T-helper 2 cell treated with Interferon-gamma antibody and Interleukin-4, amounts not matched to agents 5 μg/mL and 100 μg/mL, for 36 hours (primary cell): Measurements from ENCODE around the gene UQCRQ.

ENCODE experiments used
- DNase-seq: peaks from one replicate; pipeline ENCODE4 v3.0.0; 2021; ENCODE audit warnings: low spot score
- H3K27ac Mint-ChIP-seq: one replicate; pipeline ENCODE4 v1.8.0; 2021; ENCODE audit warnings: mild to moderate bottlenecking, mixed read lengths
- H3K27me3 Mint-ChIP-seq: one replicate; pipeline ENCODE4 v1.8.0; 2021; ENCODE audit warnings: low read depth, mixed read lengths
- H3K36me3 Mint-ChIP-seq: one replicate; pipeline ENCODE4 v1.8.0; 2021; ENCODE audit warnings: low read depth, mixed read lengths
- H3K4me1 Mint-ChIP-seq: one replicate; pipeline ENCODE4 v1.8.0; 2021; ENCODE audit warnings: low read depth, mixed read lengths
- H3K4me3 Mint-ChIP-seq: one replicate; pipeline ENCODE4 v1.8.0; 2022; ENCODE audit warnings: mild to moderate bottlenecking, moderate library complexity, mixed read lengths
- H3K9me3 Mint-ChIP-seq: one replicate; pipeline ENCODE4 v1.8.0; 2021; ENCODE audit warnings: mixed read lengths

UQCRQ gene

DNA sequence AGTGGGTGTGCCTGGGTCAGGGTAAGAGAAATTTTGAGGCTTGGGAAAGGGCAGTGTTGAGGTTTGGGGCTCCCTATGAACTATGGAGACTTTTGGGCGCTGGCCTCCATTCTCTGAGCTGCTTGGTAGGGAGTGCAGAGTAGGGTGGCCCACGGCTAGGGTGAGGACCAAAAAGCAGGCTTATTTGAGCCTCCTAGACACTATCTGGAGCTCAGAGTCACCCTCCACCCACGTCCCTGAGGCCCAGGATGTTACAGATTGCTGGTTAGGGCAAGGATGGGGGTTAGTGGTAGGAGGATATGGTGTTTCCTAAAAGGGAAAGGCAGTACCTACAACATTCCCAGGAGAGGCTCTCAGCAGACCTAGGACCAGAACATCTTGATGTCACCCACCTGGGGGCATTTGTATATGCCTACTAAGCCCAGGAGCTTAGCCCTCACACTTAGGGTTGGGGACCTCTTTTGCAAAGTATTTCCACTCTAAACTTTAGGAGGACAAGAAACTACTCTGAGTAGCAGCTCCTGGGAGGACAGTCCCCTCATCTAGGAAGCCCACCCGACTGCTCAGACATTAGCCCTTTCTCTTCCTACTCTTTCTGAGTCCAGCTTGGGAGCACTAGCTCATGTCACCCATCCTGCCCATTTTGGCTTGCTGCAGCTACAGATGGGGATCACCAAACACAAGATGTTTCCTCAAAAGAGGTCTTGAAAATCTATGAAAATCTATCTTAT, 38.3 kb upstream of the UQCRQ start:
- no peak overlapping the region for H3K27ac Mint-ChIP-seq
- no peaks in the 10 kb centered on the region for H3K9me3 Mint-ChIP-seq
- no peaks in the 10 kb centered on the region for H3K36me3 Mint-ChIP-seq
- H3K27me3 Mint-ChIP-seq, result peaks cover 70% of the 10 kb centered on the region
- DNase-seq, result no peak
- no peak overlapping the region for H3K4me3 Mint-ChIP-seq
- H3K4me1 Mint-ChIP-seq, result peaks cover 15% of the 10 kb centered on the region

DNA sequence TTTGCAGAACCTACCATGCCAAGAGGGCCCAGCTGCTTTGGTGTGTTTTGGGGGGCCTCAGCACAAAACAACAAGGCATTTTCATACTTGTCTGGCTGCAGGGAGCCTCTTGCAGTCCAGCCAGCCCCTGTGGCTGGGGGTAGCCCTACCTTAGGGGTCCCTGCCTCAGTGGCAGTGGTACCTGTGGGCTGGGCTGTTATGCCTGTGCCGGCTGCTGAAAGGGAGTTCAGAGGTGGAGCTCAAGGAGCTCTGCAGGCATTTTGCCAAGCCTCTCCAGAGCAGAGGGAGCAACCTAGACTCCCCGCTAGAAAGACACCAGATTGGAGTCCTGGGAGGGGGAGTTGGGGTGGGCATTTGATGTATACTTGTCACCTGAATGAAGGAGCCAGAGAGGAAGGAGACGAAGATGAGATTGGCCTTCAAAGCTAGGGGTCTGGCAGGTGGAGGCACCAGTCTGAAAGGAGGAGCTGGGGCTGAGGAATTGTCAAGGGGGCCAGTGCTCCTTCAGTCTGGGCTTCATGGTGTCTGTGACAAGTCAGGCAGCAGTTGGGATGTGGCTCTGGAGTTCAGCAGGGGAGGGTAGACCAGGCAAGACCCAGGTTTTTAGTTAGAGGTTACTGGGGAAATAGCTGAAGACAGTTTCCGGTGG, 37.5 kb upstream of the UQCRQ start:
- Mint-ChIP-seq H3K36me3 (no peaks in the 10 kb centered on the region), H3K9me3 (no peaks in the 10 kb centered on the region), H3K4me1 (peaks cover 15% of the 10 kb centered on the region), H3K27me3 (peaks cover 65% of the 10 kb centered on the region), H3K4me3 (peak overlapping the region; percentile 89), H3K27ac (peak overlapping the region; percentile 24)
- no peak for DNase-seq

DNA sequence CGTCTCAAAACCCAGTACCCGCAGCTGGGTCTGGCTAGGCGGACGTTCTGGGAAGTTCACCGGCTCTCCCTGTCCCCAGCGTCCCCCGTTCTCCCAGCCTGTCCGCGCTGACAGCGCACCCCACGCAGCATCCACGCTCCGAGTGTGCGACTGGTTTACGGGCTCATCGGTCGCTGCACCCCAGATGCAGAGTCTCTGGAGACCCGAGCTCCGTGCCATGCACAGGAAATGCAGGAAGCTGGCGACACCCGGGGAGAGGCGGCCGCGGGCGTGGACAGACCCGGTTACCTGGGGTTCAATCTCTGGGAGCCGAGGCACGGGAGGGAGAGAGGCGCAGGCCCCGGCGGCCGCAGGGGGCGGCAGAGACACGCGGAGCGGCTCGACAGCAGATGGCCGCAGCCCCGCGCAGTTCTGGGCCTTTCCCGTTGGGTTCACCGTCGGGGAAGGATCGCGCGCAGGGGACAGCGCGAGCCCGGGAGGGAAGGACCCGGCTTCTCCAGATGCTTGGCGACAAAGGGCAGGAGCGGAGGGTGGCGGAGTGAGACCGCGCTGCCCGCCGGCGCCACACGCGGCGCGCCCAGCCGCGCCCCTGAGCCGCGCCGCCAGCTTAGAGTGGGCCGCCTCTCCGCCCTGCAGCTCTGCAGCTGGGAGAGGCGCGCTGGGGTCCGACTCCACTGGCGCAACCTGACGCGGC, 36.6 kb upstream of the UQCRQ start:
- peaks cover 61% of the 10 kb centered on the region for H3K27me3 Mint-ChIP-seq
- H3K9me3 Mint-ChIP-seq, result no peaks in the 10 kb centered on the region
- H3K27ac Mint-ChIP-seq, result peak overlapping the region; percentile 81

DNA sequence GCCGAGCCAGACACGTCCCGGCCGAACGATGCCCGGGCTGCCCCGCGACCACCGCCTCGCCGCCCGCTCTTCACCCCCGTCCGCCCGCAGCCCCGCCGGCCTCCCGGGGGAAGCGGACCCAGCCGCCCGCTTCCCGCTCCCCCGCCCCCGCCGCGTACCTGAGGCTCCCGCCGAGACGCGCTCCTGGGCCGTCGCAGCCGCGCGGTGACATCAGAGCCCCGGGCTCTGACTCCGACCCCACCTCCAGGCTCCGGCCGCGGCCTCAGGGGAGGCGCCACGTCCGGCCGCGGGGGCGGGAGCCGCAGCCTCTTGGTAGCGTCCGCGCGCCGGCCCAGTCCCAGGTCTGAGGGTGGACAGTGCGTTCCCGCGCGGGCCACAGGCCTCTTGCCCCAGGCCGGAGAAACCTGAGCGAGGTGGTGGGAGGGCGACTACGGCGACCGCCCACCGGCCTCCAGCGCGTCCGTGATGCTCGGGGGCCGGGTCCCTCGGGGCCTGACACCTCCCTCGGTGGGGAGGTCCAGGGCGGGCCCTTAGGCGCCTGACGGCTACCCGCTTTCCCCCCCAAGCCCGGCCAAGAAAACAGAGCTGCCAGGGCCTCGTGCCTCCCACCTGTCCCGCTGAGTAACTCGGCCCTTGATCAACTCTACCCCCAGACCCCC, 35.9 kb upstream of the UQCRQ start, which contains the start of gene SHROOM1:
Gene SHROOM1, minus strand, starts transcription at position 212 of the 659 bp plus-strand sequence. CDS start 4,507 bp downstream, outside the sequence.
- Mint-ChIP-seq H3K4me3 (peak within 1 kb of the TSS; percentile 89), H3K27ac (peak within 1 kb of the TSS; percentile 81), H3K27me3 (peaks cover 58% of the 10 kb centered on the region), H3K9me3 (no peaks in the 10 kb centered on the region), H3K36me3 (no peaks in the 10 kb centered on the region), H3K4me1 (peaks cover 15% of the 10 kb centered on the region)
- DNase-seq, result peak; percentile 30

More for the DNA sequence above, 36.6 kb upstream of the UQCRQ start:
- H3K4me3 Mint-ChIP-seq, result peak overlapping the region; percentile 89
- H3K36me3 Mint-ChIP-seq, result no peaks in the 10 kb centered on the region
- peak; percentile 66 for DNase-seq
- H3K4me1 Mint-ChIP-seq, result peaks cover 15% of the 10 kb centered on the region

DNA sequence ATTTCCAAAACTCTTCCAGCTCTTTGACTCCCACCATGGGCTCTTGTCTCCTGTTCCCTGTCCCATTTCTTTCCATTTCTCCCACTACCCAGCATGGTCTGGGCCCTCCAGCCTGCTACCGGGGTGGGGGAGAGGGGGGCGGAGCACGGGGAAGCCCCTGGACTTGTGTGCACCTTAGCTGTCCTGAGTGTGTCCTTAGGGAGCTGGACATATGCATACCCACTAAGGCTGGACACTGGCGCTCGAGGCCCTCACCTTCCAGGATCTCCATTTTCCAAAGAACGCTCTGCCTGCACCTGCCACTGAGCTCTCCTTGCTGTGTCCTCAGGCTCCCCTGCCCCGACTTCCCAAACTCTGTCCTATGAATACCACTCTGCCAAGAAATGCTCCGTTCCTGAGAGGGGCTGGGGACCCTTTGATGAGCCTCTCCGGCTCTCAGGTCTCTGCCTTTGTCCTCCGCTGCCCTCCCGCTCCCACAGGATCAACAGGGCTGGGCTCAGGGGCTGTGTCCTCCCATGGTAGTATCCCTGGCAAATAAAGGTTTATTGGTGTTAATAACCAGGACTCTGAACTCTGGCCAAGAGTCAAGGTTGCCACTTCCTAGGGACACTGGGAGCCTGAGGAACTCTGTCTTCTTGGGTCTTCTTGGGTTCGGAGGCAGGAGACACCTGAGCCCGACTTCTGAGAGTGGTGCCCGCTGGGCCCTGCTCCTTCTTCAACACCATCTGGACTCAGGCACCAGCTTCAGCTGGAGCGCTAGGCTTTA, 35.2 kb upstream of the UQCRQ start:
- no peaks in the 10 kb centered on the region for H3K9me3 Mint-ChIP-seq
- H3K27me3 Mint-ChIP-seq, result peaks cover 53% of the 10 kb centered on the region
- no peaks in the 10 kb centered on the region for H3K36me3 Mint-ChIP-seq
- peaks cover 12% of the 10 kb centered on the region for H3K4me1 Mint-ChIP-seq
- no peak overlapping the region for H3K27ac Mint-ChIP-seq
- no peak for DNase-seq
- peak overlapping the region; percentile 81 for H3K4me3 Mint-ChIP-seq

DNA sequence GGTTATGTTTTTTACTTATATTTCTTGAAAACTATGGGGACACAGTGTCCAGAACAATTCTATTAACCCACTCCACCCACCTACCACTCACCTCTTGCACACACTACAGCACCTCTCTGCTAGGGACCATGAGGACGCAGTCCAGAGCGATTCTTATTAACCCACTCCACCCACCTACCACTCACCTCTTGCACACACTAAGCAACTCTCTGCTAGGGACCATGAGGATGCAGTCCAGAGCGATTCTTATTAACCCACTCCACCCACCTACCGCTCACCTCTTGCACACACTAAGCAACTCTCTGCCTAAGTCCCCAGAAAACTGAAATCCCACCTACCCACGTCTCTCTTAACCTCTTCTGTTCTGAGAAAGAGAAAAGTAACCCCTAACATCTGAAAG, 33.8 kb upstream of the UQCRQ start:
- DNase-seq, result no peak
- no peak overlapping the region for H3K27ac Mint-ChIP-seq
- no peaks in the 10 kb centered on the region for H3K9me3 Mint-ChIP-seq
- H3K4me3 Mint-ChIP-seq, result no peak overlapping the region
- H3K4me1 Mint-ChIP-seq, result peaks cover 8% of the 10 kb centered on the region
- no peaks in the 10 kb centered on the region for H3K36me3 Mint-ChIP-seq
- peaks cover 40% of the 10 kb centered on the region for H3K27me3 Mint-ChIP-seq

DNA sequence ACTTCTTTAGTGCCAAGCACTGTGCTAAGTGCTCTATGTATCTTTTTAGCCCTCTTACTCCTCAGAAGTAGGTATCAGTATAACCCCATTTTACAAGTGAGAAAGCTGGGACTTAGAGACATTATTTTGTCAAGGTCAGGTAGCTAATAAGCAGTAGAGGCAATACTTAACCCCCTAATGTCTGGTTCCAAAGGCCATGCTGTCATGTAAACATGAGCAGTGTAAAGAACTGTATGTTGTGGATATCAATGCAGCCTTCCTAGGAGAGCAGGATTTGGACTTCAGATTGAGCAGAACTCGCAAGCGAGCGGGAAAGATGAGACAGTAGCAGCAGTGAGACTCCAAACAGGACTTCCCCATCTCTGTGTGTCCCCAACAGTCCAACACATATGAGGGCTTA, 32.4 kb upstream of the UQCRQ start:
- Mint-ChIP-seq H3K36me3 (no peaks in the 10 kb centered on the region), H3K9me3 (no peaks in the 10 kb centered on the region), H3K4me3 (no peak overlapping the region), H3K4me1 (peaks cover 5% of the 10 kb centered on the region), H3K27ac (no peak overlapping the region), H3K27me3 (peaks cover 29% of the 10 kb centered on the region)
- no peak for DNase-seq

DNA sequence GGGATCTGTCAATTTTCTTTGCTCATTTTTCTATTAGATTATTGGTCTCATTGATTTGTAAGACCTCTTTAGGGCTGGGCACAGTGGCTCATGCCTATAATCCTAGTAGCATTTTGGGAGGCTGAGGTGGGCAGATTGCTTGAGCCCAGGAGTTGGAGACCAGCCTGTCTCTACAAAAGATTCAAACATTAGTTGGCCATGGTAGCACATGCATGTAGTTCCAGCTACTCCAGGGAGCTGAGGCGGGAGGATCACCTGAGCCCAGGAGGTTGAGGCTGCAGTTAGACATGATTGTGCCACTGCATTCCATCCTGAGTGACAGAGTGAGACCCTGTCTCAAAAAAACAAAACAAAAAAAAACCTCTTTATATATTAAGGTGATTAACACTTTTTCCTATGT, 29.6 kb upstream of the UQCRQ start:
- H3K27me3 Mint-ChIP-seq, result peaks cover 12% of the 10 kb centered on the region
- no peak overlapping the region for H3K4me3 Mint-ChIP-seq
- no peaks in the 10 kb centered on the region for H3K36me3 Mint-ChIP-seq
- H3K9me3 Mint-ChIP-seq, result no peaks in the 10 kb centered on the region
- H3K27ac Mint-ChIP-seq, result no peak overlapping the region
- H3K4me1 Mint-ChIP-seq, result no peaks in the 10 kb centered on the region
- DNase-seq, result no peak

DNA sequence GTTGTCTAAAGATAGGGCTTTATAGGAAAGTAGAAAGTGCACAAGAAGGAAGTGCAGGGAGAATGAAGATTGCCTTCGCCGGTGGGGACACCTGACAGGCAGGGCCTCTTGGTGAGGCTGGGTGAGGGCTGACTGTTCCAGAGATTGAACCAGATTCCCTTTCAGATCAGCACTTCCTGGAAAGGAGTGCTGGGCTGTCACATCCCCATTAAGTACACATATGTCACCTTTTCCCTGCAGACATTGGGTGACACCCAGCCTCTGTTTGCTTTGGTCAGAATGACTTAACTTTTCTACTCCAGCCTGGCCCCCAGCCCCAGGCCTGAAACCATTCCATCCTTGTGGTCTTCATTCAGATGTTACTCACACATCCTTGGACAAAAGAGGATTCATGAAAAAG, 28.6 kb upstream of the UQCRQ start:
- no peaks in the 10 kb centered on the region for H3K4me1 Mint-ChIP-seq
- no peaks in the 10 kb centered on the region for H3K36me3 Mint-ChIP-seq
- no peaks in the 10 kb centered on the region for H3K9me3 Mint-ChIP-seq
- no peak overlapping the region for H3K4me3 Mint-ChIP-seq
- no peak for DNase-seq
- no peak overlapping the region for H3K27ac Mint-ChIP-seq
- H3K27me3 Mint-ChIP-seq, result peaks cover 7% of the 10 kb centered on the region

DNA sequence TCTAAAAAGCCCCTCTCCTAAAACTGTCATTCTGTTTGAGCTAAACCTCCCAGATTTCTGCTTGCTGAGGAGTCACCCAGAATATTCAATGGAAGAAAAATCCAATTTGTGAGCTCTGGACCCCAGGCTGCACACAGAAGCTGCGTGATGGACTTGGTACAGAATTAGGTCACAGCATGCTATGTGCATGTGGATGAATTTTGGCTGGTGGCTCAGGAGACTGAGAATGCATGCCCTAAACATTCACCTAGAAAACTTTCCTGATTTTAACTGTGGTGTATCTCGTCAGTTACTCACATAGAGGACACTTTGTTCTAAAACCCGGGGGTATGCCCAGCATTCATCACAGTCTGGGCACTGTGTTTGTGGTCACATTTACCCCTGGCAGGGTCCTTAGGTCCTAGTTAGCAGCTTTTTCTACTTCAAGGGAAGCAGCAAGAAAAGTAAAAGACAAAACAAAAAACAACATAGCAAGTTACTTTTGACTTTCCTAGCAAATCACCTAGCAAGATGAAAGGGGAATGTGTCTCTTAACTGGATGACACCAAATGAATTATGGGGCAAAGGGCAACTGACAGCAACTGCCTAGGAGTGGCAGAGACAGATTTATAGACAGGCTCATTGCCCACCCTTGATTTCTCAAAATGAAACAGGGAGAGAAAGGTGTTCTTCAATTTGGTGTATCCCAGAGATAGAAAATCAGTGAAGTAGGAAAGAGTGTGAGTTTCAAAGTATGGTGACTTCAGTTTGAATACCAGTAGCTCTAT, 27.7 kb upstream of the UQCRQ start:
- no peak overlapping the region for H3K27ac Mint-ChIP-seq
- no peak overlapping the region for H3K4me3 Mint-ChIP-seq
- H3K4me1 Mint-ChIP-seq, result no peaks in the 10 kb centered on the region
- no peak for DNase-seq
- no peaks in the 10 kb centered on the region for H3K9me3 Mint-ChIP-seq
- peaks cover 6% of the 10 kb centered on the region for H3K27me3 Mint-ChIP-seq
- H3K36me3 Mint-ChIP-seq, result no peaks in the 10 kb centered on the region

DNA sequence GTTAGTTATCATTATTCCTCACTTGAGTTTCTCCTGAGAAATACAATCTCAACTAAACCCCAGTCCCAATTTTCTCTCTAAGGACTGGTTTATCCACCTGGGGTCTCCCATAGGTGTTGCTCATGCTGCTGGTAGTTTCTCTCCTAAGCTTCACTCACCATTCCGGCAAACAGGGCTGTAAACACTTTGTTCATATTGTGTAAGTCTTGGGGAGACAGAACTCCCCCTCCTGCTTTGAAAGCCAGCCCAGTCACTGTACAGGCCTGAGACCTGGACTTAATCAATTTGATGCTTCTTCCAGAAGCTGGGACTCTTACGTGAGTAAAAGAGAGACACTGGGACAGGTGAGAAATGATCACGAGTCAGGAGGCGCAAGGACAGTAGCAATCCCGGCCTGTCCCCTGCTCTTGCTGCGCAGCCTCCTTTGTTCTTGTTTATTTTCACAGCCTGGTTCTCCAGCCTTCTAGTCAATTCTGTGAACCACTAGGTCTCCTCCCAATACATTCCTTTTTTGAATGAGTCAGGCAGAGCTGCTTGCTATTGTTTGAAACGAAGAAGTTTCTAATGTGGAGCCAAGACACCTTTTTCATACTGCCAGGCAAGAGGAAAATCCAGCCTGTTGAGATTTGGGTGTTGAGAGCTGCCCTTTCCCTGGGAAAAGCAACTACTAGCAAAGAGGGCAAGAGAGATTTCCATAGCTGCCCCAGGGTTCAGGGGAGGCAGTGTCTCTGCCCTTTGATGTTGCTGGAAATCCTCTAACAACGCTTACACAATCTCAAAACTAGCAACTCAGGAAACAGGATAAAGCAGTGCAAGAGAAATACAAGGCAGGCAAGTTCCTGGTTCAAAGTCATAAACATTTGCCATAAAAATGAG, 26.8 kb upstream of the UQCRQ start:
- Mint-ChIP-seq H3K36me3 (no peaks in the 10 kb centered on the region), H3K9me3 (no peaks in the 10 kb centered on the region), H3K27me3 (peaks cover 2% of the 10 kb centered on the region), H3K27ac (no peak overlapping the region), H3K4me3 (no peak overlapping the region), H3K4me1 (no peaks in the 10 kb centered on the region)
- no peak for DNase-seq

DNA sequence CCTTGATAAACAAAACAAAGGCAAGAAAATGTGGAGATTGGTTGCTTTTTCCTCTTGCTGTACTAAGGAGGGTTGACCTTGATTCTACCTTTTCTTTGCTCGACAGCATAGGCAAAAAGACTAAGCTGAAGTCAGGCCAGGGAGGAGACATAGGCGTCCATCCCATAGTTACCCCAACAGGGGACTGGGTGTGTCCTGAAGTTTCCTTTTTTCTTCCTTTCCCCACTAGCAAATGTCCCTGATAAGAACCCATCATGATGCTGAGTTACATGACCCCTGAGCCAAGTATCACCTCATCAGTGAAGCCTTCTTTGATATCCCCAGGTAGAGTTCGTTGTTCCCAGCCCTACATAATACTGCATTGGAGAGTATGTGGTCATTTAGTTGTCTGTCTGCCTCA, 26.1 kb upstream of the UQCRQ start:
- H3K27ac Mint-ChIP-seq, result no peak overlapping the region
- no peaks in the 10 kb centered on the region for H3K4me1 Mint-ChIP-seq
- no peak for DNase-seq
- H3K27me3 Mint-ChIP-seq, result peaks cover 2% of the 10 kb centered on the region
- no peaks in the 10 kb centered on the region for H3K36me3 Mint-ChIP-seq
- H3K9me3 Mint-ChIP-seq, result no peaks in the 10 kb centered on the region
- H3K4me3 Mint-ChIP-seq, result no peak overlapping the region
